Hematopoietic multipotent progenitor cell treated with erythropoietin and hydrocortisone succinate and interleukin-3 and kit ligand, for 15 days (in vitro differentiated cells): ENCODE data around the gene ARL4C.

Experiments
- DNase-seq: peaks from one replicate; pipeline ENCODE4 v3.0.0-alpha.2; 2015; ENCODE audit warnings: low spot score

Gene ARL4C

GRCh38 chr2:234496835-234497593 is at the start of gene ARL4C:
Gene ARL4C, minus strand, starts transcription at chr2:234497081. Its CDS starts 495 bp downstream, at chr2:234496586.
- DNase-seq, result no peak

GRCh38 chr2:234544659-234545611 is 48.1 kb upstream of the ARL4C start:
- peak; percentile 60 for DNase-seq

- no peak for DNase-seq
These were observed 45.9 kb upstream of the ARL4C start for GRCh38 chr2:234542742-234543141.

GRCh38 chr2:234537929-234538328 is 41.0 kb upstream of the ARL4C start:
- DNase-seq, result no peak

- no peak for DNase-seq
These were observed 39.5 kb upstream of the ARL4C start for GRCh38 chr2:234536178-234536965.

GRCh38 chr2:234535464-234535863 is 38.6 kb upstream of the ARL4C start:
- DNase-seq, result no peak

GRCh38 chr2:234534515-234534914 is 37.6 kb upstream of the ARL4C start:
- no peak for DNase-seq

- DNase-seq, result no peak
These were observed 36.7 kb upstream of the ARL4C start for GRCh38 chr2:234533626-234534025.

GRCh38 chr2:234528410-234529148 is 31.7 kb upstream of the ARL4C start:
- no peak for DNase-seq

GRCh38 chr2:234526711-234527110 is 29.8 kb upstream of the ARL4C start:
- DNase-seq, result no peak

GRCh38 chr2:234521536-234521935 is 24.7 kb upstream of the ARL4C start:
- DNase-seq, result no peak

- no peak for DNase-seq
These were observed 22.2 kb upstream of the ARL4C start for GRCh38 chr2:234518986-234519642.

- no peak for DNase-seq
These were observed 21.1 kb upstream of the ARL4C start for GRCh38 chr2:234517971-234518370.

- no peak for DNase-seq
These were observed 18.2 kb upstream of the ARL4C start for GRCh38 chr2:234514873-234515638.

- DNase-seq, result no peak
These were observed 17.2 kb upstream of the ARL4C start for GRCh38 chr2:234514099-234514498.

GRCh38 chr2:234512884-234513669 is 16.2 kb upstream of the ARL4C start:
- DNase-seq, result no peak

GRCh38 chr2:234502919-234503285 is 6.0 kb upstream of the ARL4C start:
- no peak for DNase-seq

- DNase-seq, result no peak
These were observed 5.5 kb upstream of the ARL4C start for GRCh38 chr2:234502285-234502918.
